Measurements from ENCODE around the gene NCAM1.
"Not testable (repeated sequence)": the region's sequence is repeated elsewhere in the genome, so short reads cannot be mapped to it uniquely, and the experiment has no call there.

The NCAM1 gene

GRCh38 chr11:113022262-113022661 lies 61.0 kb downstream of the NCAM1 start:
- no peak for DNase-seq (ENCODE audit: low spot score)

- DNase-seq (ENCODE audit: low spot score), result no peak
These were observed 62.0 kb downstream of the NCAM1 start for GRCh38 chr11:113023228-113023627.

DNA sequence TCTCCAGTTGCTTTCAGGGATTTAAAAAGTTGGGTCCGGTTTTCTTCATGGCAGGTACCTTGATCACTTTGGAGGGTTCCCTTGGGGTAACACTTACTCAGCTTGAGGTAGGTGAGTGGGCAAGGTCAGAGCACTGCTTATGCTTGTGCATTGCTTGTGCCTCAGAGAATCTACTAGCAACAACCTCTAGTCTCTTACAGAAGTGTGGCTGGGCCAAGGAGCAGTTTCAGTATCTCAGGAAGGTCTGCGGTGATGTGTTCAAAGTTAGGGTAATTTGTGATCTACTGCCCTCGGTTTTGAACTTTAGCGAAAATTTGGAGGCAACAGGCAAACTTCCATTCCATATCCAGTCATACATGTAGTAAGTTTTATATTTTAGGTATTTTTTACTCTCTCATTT lies 62.8 kb downstream of the NCAM1 start:
- DNase-seq (ENCODE audit: low spot score), result no peak

DNA sequence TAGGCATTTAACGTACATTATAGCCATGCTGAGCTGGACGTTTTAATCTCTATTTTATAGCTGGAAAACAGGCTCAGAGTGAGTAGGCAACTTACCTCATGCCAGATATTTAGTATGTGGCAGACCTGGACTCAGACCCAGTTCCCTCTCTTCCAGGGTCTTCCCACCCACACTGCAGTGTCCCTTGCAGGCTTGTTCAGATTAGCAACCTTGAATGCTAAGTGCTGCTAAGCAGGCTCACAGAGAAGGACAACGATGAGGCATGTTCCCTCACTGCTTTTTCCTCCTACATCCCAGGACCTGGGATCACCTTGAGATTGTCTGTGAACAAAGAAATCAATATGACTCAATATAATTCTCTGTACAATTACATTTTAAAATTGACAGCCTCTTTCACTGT lies 65.6 kb downstream of the NCAM1 start:
- DNase-seq (ENCODE audit: low spot score), result no peak

DNA sequence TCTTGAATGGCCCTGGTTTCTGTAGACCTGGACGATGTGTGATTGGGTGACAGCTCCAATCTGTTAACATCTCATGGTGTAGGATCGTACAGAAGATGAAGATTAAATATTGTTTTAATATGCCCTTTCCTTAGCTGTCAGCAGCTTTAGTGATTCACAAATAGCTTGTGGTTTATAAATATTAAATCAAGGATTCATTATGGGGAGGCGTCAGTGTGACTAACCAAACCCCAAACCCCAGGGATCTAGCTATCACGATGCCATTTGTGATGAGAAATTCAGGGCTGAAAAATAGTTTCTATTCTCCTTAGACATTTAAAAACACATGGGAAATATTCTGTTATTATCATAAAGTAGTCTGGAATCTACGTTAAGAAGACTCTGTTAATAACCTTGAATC lies 73.4 kb downstream of the NCAM1 start:
- no peak for DNase-seq (ENCODE audit: low spot score)

DNA sequence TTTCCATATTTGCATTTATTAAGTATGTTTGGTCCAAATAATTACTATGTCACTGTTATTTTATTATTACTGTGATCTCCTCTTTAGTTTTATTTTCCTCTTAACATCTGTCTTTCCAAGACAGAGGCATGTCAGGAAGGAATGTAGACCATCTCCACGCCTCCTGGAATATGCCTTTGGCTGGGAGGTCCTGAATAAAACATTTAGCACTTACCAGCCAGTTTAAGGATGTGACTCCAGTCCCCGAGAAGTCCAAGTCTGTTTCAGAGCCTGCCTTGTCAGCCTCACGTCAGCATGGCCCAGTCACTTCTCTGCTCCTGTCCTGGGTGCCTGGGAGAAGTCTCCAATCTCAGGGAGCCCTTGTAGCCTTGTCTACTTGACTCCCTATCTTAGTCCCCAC lies 74.5 kb downstream of the NCAM1 start:
- no peak for DNase-seq (ENCODE audit: low spot score)

DNA sequence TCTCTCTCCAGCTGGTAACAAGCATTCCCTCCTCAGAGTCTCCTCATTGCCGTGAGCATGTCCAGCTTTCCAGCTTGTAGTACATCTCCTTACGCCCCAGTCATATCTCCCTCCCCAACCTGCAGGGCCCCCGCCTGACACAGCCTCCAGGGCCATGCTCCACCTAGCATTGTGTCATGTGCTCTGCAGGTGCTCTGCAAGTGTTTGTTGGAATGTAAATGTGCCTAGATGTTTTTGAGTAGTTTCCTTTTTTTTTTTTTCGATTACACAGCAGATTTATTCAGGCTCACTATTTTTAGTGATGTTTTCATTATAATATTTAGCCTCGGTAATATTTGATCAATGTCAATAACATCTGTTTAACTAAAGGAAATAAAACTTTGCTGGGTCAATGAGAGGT lies 82.5 kb downstream of the NCAM1 start:
- no peak for DNase-seq (ENCODE audit: low spot score)

GRCh38 chr11:113045146-113045545 lies 83.9 kb downstream of the NCAM1 start:
- DNase-seq (ENCODE audit: low spot score), result no peak

- no peak for DNase-seq (ENCODE audit: low spot score)
These were observed 85.6 kb downstream of the NCAM1 start for GRCh38 chr11:113046866-113047265.

DNA sequence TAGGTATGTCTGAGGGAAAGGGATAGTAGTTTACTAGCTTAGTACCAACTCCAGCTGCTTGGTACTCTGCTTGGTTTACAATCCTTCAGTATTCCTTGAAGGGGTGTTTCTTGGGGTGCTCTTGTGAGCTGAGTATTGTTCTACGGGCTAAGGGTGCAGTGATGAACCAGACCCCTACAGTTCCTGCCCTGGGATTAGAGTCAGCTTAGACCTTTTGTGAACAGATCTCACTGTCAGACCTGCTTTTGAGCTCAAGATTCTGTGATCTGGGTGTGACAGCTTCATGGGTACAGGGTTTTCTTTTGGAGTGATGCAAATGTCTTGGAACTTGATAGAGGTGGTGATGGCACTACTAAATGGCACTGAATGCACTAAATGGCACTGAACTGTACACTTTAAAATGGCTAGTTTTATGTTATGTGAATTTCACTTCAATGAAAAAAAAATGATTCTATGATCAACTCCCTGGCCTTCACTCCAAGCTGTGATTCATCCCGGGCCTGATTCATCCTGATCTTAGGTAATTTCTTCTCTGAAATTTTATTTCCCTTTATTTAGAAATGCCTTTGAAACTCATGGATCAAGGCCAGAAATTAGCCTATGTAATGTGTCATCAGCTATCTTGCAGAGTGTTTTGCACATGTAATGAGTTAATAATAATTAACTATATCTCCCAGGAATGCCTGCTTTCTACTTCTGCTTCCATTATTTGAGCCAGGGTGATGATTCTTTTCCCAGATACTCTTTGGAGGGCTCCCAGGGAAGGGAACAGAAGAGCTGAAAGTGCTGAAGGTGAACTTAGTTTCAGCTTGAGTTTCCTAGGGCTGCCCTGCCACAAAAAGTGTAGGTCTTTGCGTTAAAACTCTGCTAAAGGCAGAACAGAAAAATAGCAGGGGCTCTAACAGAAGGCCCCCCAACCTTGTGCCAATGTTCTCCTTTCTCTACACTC lies 87.9 kb downstream of the NCAM1 start:
- DNase-seq (ENCODE audit: low spot score), result no peak

GRCh38 chr11:113053042-113053441 lies 91.8 kb downstream of the NCAM1 start:
- DNase-seq (ENCODE audit: low spot score), result not testable (repeated sequence)

DNA sequence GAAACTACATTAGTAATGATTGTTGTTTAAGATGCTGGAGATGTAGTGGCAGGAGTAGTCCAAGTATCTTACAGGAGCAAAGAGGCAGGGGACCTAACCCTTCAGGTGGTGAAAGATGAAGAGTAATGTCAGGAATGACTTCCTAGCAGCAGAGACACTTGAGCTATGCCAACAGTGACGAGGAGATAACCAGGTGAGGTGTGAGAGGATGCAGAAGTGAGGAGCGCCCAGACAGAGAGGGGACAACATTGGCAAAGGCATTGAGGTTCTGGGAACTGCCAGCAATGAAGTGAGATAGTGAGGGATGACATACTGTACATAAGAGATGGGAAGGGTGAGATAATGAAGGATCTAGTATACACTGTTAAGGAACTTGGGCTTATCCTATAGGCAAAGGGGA lies 95.8 kb downstream of the NCAM1 start:
- no peak for DNase-seq (ENCODE audit: low spot score)

- DNase-seq (ENCODE audit: low spot score), result no peak
These were observed 98.3 kb downstream of the NCAM1 start for GRCh38 chr11:113059548-113059947.

- no peak for DNase-seq (ENCODE audit: low spot score)
These were observed 104.1 kb downstream of the NCAM1 start for GRCh38 chr11:113065330-113065729.

- no peak for DNase-seq (ENCODE audit: low spot score)
These were observed 111.1 kb downstream of the NCAM1 start for GRCh38 chr11:113072237-113072858.

DNA sequence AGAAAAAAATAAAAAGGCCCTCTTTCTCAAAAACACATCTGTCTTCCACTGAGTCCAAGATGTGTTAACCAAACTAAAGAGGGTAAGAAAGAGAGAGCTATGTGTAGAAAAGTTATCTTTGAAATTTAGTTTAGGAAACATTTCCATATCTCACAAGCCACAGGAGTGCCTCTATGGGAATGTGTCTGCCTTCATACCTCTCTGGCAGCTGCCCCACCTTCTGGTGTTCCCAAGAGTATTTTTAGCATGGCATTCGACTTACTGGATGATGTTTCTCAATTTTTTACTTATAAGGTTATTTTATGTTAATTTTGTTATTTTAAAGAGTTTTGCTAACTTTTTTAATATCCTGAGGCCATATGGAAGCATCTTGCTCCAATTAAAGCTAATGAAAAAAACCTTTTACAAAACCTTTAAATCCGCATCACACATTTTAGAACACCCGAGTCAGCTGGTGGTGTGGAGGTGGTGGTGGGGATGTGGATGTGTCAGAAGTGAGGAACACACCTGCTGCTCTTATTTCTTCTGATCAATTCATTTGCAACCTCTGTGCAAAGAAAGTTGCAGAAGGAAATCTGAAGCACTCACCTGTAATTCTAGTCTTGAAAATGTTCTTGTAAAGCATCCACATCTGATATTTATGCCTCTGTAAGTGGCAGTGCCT lies 112.2 kb downstream of the NCAM1 start:
- no peak for DNase-seq (ENCODE audit: low spot score)

- no peak for DNase-seq (ENCODE audit: low spot score)
These were observed 114.4 kb downstream of the NCAM1 start for GRCh38 chr11:113075586-113076095.

GRCh38 chr11:113077379-113077778 lies 116.2 kb downstream of the NCAM1 start:
- no peak for DNase-seq (ENCODE audit: low spot score)

DNA sequence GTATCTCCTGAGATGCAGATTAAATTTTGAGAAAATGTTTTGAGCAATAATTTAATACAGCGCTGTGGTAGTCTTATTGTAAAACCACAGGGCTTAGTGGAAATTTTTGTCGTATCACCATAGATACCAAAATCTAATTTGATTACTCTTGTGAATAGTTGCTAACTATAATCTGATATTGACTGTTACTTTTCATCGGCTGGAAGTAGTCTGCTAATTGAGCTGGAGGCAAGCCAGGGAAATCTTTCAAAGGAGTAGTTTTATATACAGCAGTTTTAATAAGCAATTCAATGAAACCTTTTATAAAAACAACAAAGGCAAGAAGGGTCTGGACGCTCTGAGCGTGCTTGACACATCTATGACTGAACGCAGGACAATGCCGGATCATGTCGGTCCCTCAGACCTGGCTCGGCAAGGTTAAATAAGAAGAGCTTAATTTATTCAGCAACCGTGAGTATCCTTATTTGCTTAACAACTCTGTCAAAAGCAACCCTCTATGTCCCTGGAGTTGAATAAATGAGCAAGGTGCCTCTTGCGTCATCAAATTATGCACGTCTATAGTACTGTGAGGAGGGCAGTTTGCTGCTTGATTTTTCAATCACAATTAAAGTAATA lies 121.2 kb downstream of the NCAM1 start:
- no peak for DNase-seq (ENCODE audit: low spot score)

- no peak for DNase-seq (ENCODE audit: low spot score)
These were observed 122.4 kb downstream of the NCAM1 start for GRCh38 chr11:113083571-113083970.

DNA sequence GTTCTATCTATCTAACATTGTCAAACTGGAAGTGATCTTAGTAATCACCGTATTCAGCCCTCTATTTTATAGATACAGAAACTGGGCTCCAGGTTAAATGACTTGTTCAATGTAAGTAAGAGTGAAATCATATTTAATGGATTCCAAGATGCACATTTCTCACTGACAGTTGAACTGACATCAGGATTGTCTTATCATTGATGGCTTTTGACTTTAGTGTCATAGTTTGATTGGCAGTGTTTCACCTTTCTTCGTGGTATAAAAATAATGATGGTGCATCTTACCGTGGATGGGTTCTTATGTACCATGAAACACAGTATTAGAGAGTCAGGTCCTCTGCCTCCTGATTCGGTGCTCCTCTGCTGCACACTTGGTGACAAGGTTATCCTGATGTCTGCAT lies 123.1 kb downstream of the NCAM1 start:
- no peak for DNase-seq (ENCODE audit: low spot score)

DNA sequence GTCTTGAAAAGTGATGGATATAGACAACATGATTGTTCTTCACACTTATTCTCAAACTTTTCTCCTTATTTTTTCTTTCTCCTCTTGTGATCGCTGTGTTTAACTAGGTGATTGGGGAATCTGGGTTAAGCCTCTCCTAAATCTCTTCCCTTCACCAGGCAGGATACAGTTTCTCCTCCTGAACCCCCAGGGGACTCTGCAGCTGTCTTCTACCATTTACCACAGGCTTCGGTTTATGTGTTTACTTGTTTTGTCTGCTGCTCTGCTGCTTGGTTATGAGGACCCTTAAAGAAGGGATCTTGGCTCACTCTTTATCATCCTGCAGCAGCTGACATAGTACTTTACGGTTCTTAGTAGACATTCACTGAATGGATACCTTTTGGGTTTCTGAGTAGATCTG lies 124.2 kb downstream of the NCAM1 start:
- no peak for DNase-seq (ENCODE audit: low spot score)

Data from D341Med (cell line).